GM10248 (cell line): Measurements from ENCODE around the gene TUBB2B.

Experiments
- CTCF ChIA-PET: fragments of 300-600 bp; sonication (Branson Sonifier 250); formaldehyde crosslinking; extraction: SDS; loops from one replicate; lab custom pipeline; 2021; ENCODE audit warnings: antibody characterized with exemption; lab: Yijun Ruan, JAX
- POLR2A ChIA-PET: fragments of 350-650 bp; sonication (Branson Sonifier 250); formaldehyde crosslinking; extraction: SDS; loops from one replicate; lab custom pipeline; 2020; ENCODE audit warnings: antibody characterized with exemption; lab: Yijun Ruan, JAX
- DNase-seq: peaks from one replicate; pipeline ENCODE4 v3.0.0; 2012; ENCODE audit errors: extremely low spot score
- CTCF ChIP-seq: IDR thresholded peaks from 2 replicates; pipeline ENCODE4 v1.5.1; 2012; ENCODE audit warnings: mild to moderate bottlenecking, low read depth; ENCODE audit errors: extremely low read depth, missing control alignments, control extremely low read depth

Gene TUBB2B

DNA sequence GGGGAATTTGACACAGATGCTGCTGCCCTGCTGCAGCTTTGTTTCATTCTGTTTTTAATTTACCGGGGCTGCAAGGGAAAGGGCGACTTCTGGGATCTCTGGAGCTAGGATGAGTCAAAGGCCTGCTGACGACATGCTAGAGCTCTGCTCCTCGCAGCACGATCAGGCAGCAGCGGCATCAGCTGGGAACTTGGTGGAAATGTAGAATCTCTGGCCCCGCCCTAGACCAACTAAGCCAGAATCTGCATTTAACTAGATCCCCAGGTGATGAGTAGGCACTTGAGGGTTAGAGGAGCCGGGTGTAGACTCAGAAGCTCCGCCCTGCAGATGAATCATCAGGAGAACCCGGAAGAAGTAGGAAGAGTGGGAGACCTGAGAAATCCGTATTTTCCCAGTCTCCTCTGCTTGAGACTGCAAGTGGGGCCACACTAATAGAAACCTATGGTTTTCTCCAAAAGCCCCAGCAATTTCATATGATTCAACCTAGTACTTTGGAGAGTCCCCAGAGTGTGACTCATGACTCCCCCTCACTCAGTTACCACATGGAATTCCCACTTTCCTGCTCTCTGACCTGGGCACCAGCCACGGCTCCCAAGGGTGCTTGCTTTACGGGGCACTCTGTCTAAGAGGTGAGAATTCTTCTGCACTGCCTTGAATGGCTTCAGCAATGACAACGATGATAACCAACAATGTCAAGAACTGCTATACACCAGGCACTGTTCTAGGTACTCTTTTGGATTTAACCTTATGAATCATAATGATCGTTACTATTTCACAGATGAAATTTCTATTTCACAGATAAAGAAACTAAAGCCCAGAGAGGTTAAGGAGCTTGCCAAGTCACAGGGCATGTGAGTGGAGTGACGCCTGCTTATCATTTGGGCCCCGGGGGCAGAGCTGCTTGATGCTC, 18.1 kb downstream of the TUBB2B start:
- CTCF ChIA-PET: interaction anchor here (0.7 to 5.0 kb wide), 17 partner anchors 8 to 523 kb away, joined by 3 to 33 read pairs (median 4); partner anchors contain the start of gene TUBB2A
- peak; percentile 43 for TF ChIP-seq CTCF
- POLR2A ChIA-PET: interaction anchor here (1.4 kb wide), 1 partner anchor 145 kb away, joined by 4 read pairs; no protein-coding TSS in a partner anchor
- DNase-seq: peak; percentile 60

- no peak for TF ChIP-seq CTCF
- no peak for DNase-seq
- ChIA-PET POLR2A (interaction anchor here (1.4 kb wide), 1 partner anchor 145 kb away, joined by 4 read pairs; no protein-coding TSS in a partner anchor), CTCF (interaction anchor here (0.7 to 5.0 kb wide), 13 partner anchors 7 to 88 kb away, joined by 3 to 33 read pairs (median 3); partner anchors contain the start of gene TUBB2A)
Observed at GRCh38 chr6:3208775-3209113, 18.7 kb downstream of the TUBB2B start.

GRCh38 chr6:3208098-3208774, 19.2 kb downstream of the TUBB2B start:
- DNase-seq: no peak
- ChIA-PET CTCF (interaction anchor here (0.7 to 5.0 kb wide), 12 partner anchors 9 to 87 kb away, joined by 3 to 33 read pairs (median 3); partner anchors contain the start of gene TUBB2A), POLR2A (interaction anchor here (1.4 kb wide), 1 partner anchor 144 kb away, joined by 4 read pairs; no protein-coding TSS in a partner anchor)
- no peak for TF ChIP-seq CTCF

DNA sequence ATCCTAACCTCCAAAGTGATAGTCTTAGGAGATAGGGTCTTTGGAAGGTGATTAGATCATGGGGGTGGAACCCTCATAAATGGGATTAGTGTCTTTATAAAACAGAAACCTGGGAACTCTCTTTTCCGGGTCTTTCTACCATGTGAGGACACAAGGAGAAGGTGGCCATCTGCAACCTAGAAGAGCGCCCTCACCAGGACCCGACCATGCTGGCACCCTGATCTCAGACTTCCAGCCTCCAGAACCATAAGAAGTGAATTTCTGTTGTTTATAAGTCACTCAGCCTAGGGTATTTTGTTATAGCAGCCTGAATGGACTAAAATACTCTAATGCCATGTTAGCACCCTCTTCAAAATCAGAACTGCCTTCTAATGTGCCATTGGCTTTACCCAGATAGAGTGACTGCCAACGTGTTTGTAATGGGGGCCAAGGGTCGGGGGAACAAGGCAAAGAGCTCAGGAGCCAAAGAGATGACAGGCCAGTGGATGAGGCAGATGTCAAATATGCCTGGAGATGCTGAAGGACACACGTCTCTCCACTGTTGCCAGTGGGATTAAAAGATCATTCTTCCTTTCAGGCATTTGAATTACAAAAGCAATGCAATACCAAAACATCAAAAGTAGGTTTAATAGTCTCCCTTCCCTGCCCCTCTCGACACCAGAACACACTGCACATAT, 21.0 kb downstream of the TUBB2B start:
- TF ChIP-seq CTCF: no peak
- CTCF ChIA-PET: interaction anchor here (1.8 to 3.4 kb wide), 2 partner anchors 10 to 41 kb away, joined by 5 to 10 read pairs; no protein-coding TSS in a partner anchor
- POLR2A ChIA-PET: interaction anchor here (1.0 kb wide), 1 partner anchor 143 kb away, joined by 3 read pairs; no protein-coding TSS in a partner anchor
- DNase-seq: no peak

GRCh38 chr6:3205913-3206312, 21.5 kb downstream of the TUBB2B start:
- CTCF ChIA-PET: interaction anchor here (1.8 kb wide), 1 partner anchor 10 kb away, joined by 5 read pairs; no protein-coding TSS in a partner anchor
- POLR2A ChIA-PET: interaction anchor here (1.0 kb wide), 1 partner anchor 142 kb away, joined by 3 read pairs; no protein-coding TSS in a partner anchor
- no peak for DNase-seq
- no peak for TF ChIP-seq CTCF
